HepG2 (cell line): ENCODE measurements around the gene PHKG1. TPM values are rescaled to one million over a fixed set of nuclear protein-coding genes. Genes with fewer than 3 reads are reported as not detected.

Experiments
- CBFB ChIP-seq: sonication (generic); formaldehyde crosslinking; IDR thresholded peaks from 2 replicates; pipeline ENCODE4 v1.4.0; 2020; ENCODE audit warnings: missing genetic modification reagents
- CBX1 ChIP-seq: IDR thresholded peaks from one replicate; pipeline ENCODE4 v1.6.1; 2016; ENCODE audit warnings: antibody characterized with exemption, low read depth
- GATAD2A ChIP-seq: IDR thresholded peaks from 2 replicates; pipeline ENCODE4 v1.6.1; 2016
- GPN1 ChIP-seq: sonication (generic); formaldehyde crosslinking; IDR thresholded peaks from 2 replicates; pipeline ENCODE4 v1.5.1; 2020; ENCODE audit warnings: missing genetic modification reagents, borderline replicate concordance
- MAZ ChIP-seq, 2 experiments: sonication (generic) in 1 of 2; formaldehyde crosslinking in 1 of 2; IDR thresholded peaks; 2 replicates each; pipeline versions ENCODE4 v1.5.0 to v1.6.1; 2012 to 2020; ENCODE audit warnings: low read depth in 2 of 2, mild to moderate bottlenecking in 2 of 2, borderline replicate concordance in 1 of 2, improper control_type of control experiment in 1 of 2, low read length in 1 of 2, missing genetic modification reagents in 1 of 2, moderate library complexity in 1 of 2
- MLX ChIP-seq: IDR thresholded peaks from 2 replicates; pipeline ENCODE4 v1.6.1; 2016
- NFAT5 ChIP-seq: sonication (generic); formaldehyde crosslinking; IDR thresholded peaks from 2 replicates; pipeline ENCODE4 v1.4.0; 2020; ENCODE audit warnings: missing genetic modification reagents
- NR2F6 ChIP-seq, 2 experiments: IDR thresholded peaks; 2 replicates each; pipeline ENCODE4 v1.6.1; 2016; ENCODE audit warnings: antibody characterized with exemption in 1 of 2, mild to moderate bottlenecking in 1 of 2
- PAF1 ChIP-seq: IDR thresholded peaks from 2 replicates; pipeline ENCODE4 v1.6.1; 2016; ENCODE audit warnings: missing genetic modification reagents, missing compliant biosample characterization
- PHF20 ChIP-seq: sonication (generic); formaldehyde crosslinking; IDR thresholded peaks from 2 replicates; pipeline ENCODE4 v1.5.0; 2020; ENCODE audit warnings: mild to moderate bottlenecking, missing genetic modification reagents
- RNF2 ChIP-seq: fragments of 450-650 bp; conservative IDR thresholded peaks from 2 replicates; pipeline ENCODE4 v1.6.1; 2016; ENCODE audit warnings: low read depth
- SNAPC4 ChIP-seq: sonication (generic); formaldehyde crosslinking; IDR thresholded peaks from 2 replicates; pipeline ENCODE4 v1.4.0; 2020; ENCODE audit warnings: mild to moderate bottlenecking, missing genetic modification reagents
- SSRP1 ChIP-seq: IDR thresholded peaks from 2 replicates; pipeline ENCODE4 v1.6.1; 2016; ENCODE audit warnings: control low read depth
- TBX3 ChIP-seq: fragments of 450-650 bp; IDR thresholded peaks from 2 replicates; pipeline ENCODE4 v1.6.1; 2017; ENCODE audit warnings: antibody characterized with exemption, mild to moderate bottlenecking, inconsistent platforms, borderline replicate concordance
- ZNF572 ChIP-seq: sonication (generic); formaldehyde crosslinking; IDR thresholded peaks from 2 replicates; pipeline ENCODE4 v1.5.1; 2020; ENCODE audit warnings: mild to moderate bottlenecking, missing genetic modification reagents
- ZNF740 ChIP-seq: sonication (generic); formaldehyde crosslinking; IDR thresholded peaks from 2 replicates; pipeline ENCODE4 v1.4.0; 2020; ENCODE audit warnings: missing genetic modification reagents
- ZNF790 ChIP-seq: sonication (generic); formaldehyde crosslinking; IDR thresholded peaks from 2 replicates; pipeline ENCODE4 v1.8.0; 2022; ENCODE audit warnings: missing genetic modification reagents, mild to moderate bottlenecking, borderline replicate concordance
- ZSCAN21 ChIP-seq: sonication (generic); formaldehyde crosslinking; IDR thresholded peaks from 2 replicates; pipeline ENCODE4 v1.8.0; 2022; ENCODE audit warnings: mild to moderate bottlenecking, missing genetic modification reagents, moderate library complexity, borderline replicate concordance
- polyA plus RNA-seq, 8 experiments: library from polyadenylated mRNA; depleted of rRNA in 3 of 8; stranded (reverse) in 7 of 8; unstranded in 1 of 8; fragments of >200 nt; fragmentation: Illumina TruSeq in 4 of 8; extraction: Trizol in 4 of 8; gene quantifications; 2 replicates each; pipeline versions ENCODE4 v1.2.1 to v1.2.3, GENCODE V29; 2011 to 2016; ENCODE audit warnings: low read depth in 4 of 8, missing spikeins in 1 of 8, mixed read lengths in 1 of 8; ENCODE audit not compliant: insufficient read depth in 1 of 8
- total RNA-seq, 5 experiments: library from RNA; depleted of rRNA; stranded (reverse); fragments of >200 nt; fragmentation: Illumina TruSeq; extraction: Trizol; gene quantifications; 2 replicates each; pipeline ENCODE4 v1.2.3, GENCODE V29; 2016; ENCODE audit warnings: low read depth in 1 of 5

The PHKG1 gene
- total and polyA plus RNA-seq, 2 of the 13 experiments (the other 11 are each of a cell fraction or from before 2014, with no cell fraction given): 0.44 to 0.71 TPM

- TF ChIP-seq NR2F6 (IDR thresholded peaks at IDR 0.05): no peak
- peak; percentile 64 for TF ChIP-seq NR2F6 (CRISPR knock-in tag; IDR thresholded peaks at IDR 0.05)
- TF ChIP-seq RNF2: peak; percentile 42
- TF ChIP-seq NFAT5: no peak
- peak; percentile 70; the same call in 1 of the 2 replicates for TF ChIP-seq TBX3
- TF ChIP-seq CBFB: peak; percentile 74
- TF ChIP-seq SNAPC4: no peak
- TF ChIP-seq MLX: peak; percentile 34; the same call in 1 of the 2 replicates
- TF ChIP-seq ZNF740: no peak
- TF ChIP-seq GATAD2A: peak; percentile 62
- TF ChIP-seq ZSCAN21 (CRISPR knock-in tag): peak; percentile 46; the same call in 1 of the 2 replicates
- TF ChIP-seq GPN1 (CRISPR knock-in tag): no peak
- no peak; the same call in 1 of the 2 replicates for TF ChIP-seq ZNF790 (CRISPR knock-in tag)
- peak; percentile 74 for TF ChIP-seq PHF20 (CRISPR knock-in tag)
- no peak for TF ChIP-seq CBX1
- peak; percentile 80; the same call in 1 of the 2 replicates for TF ChIP-seq MAZ (IDR thresholded peaks at IDR 0.05; ENCODE audit: borderline replicate concordance, low read depth, low read length)
- peak; percentile 88 for TF ChIP-seq MAZ (CRISPR knock-in tag; IDR thresholded peaks at IDR 0.05; ENCODE audit: low read depth)
- no peak for TF ChIP-seq PAF1
- TF ChIP-seq ZNF572 (CRISPR knock-in tag): no peak
- TF ChIP-seq SSRP1 (CRISPR knock-in tag): no peak
These were observed 41.2 kb downstream of the PHKG1 start, which contains the start of the genes CCT6A and PSPH (continued) for GRCh38 chr7:56051339-56052191.
